ENCODE measurements around the gene NANS. TPM values are rescaled to one million over a fixed set of nuclear protein-coding genes. Genes with fewer than 3 reads are reported as not detected.
"Not testable (repeated sequence)": the region's sequence is repeated elsewhere in the genome, so short reads cannot be mapped to it uniquely, and the experiment has no call there.

Gene NANS
- total RNA-seq, 2 donors from 2014 or later: 223 to 254 TPM

DNA sequence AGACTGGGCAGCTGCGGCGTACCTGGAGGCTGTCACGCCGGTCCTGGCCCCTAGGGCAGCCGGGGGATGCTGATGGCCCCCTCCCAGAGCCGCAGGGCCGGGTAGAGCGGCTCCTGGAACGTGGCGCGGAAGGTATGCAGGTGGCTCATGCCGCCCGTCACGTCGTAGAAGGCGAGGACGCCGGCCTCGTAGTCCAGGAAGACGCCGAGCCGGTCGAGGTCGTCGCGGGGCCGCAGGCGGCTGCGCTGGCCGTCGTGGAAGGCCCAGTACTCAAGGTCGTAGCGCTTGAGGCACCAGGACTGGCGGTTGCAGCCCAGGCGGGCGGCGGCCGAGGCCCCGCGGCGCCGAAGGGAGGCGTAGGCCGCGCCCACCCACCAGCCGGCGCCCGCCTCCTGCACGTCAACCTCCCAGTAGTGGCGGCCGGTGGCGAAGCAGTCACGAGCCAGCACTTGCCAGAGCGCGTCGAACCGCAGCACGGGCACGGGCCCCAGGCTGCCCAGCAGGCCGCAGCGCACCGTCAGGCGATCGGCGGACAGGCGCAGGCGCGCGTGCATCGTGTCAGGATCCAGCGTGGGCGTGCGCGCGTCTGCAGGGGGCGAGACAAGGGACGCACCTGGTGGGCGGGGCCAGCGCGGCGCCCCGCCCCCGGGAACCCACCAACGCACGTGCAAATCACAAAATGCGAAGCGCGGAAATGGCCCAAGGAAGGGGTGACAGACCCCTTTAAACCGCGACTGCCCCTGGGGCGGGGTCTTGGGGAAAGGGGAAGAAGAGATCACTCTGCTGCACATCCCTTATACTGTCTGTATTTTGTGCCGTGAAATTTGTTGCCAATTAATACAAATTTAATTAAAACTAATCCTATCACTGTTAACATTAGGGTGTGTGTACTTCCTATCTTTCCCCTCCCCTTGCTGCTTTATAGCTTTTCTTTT lies 31.2 kb downstream of the NANS start:
- no peak for TF ChIP-seq CTCF (IDR thresholded peaks at IDR 0.05)
- no peaks in the 10 kb centered on the region for H3K9me3 ChIP-seq
- no peaks in the 10 kb centered on the region for H3K4me1 ChIP-seq
- H3K4me3 ChIP-seq: no peak overlapping the region
- DNase-seq: no peak
- H3K9ac ChIP-seq (ENCODE audit: low read depth in 2 of 2, low read length in 2 of 2): peak overlapping the region in 1 of 2 donors; percentile 7
- no peak overlapping the region for H3K27ac ChIP-seq
- intact Hi-C loops (cut with DNase I): no loop called here
- no peaks in the 10 kb centered on the region for H3K36me3 ChIP-seq
- H3K27me3 ChIP-seq: no peaks in the 10 kb centered on the region

DNA sequence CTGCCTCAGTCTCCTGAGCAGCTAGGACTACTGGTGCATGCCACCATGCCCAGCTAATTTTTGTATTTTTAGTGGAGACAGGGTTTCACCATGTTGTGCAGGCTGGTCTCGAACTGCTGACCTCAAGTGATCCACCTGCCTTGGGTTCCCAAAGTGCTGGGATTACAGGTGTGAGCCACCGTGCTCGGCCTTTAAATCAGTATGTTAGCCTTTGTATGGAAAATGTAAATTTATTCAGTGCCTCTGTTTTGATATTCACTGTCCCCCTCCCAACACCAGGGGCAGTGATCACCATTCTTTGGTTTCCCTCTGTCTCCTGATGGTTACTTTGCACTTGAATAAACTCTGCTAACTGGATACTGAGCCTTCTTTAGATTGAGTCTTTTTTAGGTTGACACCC lies 34.1 kb downstream of the NANS start:
- H3K4me3 ChIP-seq; H3K9me3 ChIP-seq; H3K9ac ChIP-seq (ENCODE audit: low read depth in 2 of 2, low read length in 2 of 2); H3K27me3 ChIP-seq; H3K36me3 ChIP-seq; intact Hi-C loops (cut with DNase I); DNase-seq; H3K27ac ChIP-seq; H3K4me1 ChIP-seq: not testable (repeated sequence)

DNA sequence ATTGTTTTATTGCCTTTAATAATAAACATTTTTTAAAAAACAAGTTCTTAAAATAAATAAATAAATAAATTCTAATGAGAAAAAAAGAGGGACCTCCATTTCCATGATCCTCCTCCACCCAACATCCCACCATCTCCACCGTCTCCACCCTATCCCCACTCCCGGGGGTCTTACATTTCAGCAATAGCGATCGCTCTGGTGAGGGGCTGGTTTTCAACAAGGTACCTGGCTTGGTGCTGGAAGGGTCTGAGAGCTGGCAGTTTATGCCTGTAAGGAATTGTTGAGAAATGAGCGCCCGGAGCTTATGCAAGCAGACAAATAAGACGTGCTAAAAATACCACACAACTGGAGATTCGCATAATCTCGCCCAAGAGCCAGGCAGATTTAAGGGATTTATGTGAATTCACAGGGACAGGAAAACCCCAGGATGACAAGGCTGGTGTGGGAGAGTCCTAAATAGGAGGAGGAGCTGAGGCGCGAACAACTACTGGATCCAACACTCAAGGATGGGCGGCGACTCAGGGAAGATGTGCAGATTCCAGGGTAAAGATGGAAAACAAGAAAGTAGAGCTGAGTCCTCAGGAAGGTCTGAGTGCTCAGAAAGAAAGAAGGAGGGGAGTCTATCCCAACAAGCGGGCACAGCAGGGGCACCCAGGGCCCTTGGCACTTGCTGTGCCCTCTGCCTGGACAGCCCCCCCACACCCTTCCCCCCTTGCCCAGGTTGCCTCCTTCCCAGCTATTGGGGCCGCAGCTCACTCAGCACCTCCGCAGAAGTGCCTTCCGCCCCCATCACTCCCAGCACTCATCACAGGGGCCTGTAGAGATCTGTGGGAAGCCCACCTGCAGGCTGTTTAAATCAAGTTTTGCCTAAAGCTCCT lies 35.4 kb downstream of the NANS start:
- Histone ChIP-seq H3K27me3 (no peaks in the 10 kb centered on the region), H3K9me3 (no peaks in the 10 kb centered on the region), H3K9ac (ENCODE audit: low read depth in 2 of 2, low read length in 2 of 2) (peak overlapping the region in 1 of 2 donors; percentile 2), H3K4me1 (no peaks in the 10 kb centered on the region), H3K4me3 (no peak overlapping the region), H3K36me3 (no peaks in the 10 kb centered on the region), H3K27ac (no peak overlapping the region)
- DNase-seq: no peak
- TF ChIP-seq CTCF (IDR thresholded peaks at IDR 0.05): no peak
- intact Hi-C loops (cut with DNase I): no loop called here

DNA sequence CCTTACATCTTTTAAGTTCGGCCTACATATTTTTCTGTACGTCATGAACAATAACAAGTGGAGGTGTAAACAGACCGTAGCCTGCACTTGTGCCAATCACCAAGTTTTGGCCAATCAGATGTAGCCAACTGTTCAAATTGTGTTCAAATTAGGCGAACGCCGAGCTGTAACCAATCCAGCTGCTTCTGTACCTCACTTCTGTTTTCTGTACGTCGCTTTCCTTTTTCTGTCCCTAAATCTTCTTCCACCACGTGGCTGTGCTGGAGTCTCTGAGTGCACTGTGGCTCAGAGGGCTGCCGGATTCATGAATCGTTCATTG lies 36.0 kb downstream of the NANS start:
- no peak overlapping the region for H3K9ac ChIP-seq (ENCODE audit: low read depth in 2 of 2, low read length in 2 of 2)
- intact Hi-C loops (cut with DNase I): no loop called here
- DNase-seq: no peak
- H3K9me3 ChIP-seq: no peaks in the 10 kb centered on the region
- H3K27ac ChIP-seq: no peak overlapping the region
- H3K27me3 ChIP-seq: no peaks in the 10 kb centered on the region
- no peaks in the 10 kb centered on the region for H3K4me1 ChIP-seq
- no peak overlapping the region for H3K4me3 ChIP-seq
- TF ChIP-seq CTCF (IDR thresholded peaks at IDR 0.05): no peak
- no peaks in the 10 kb centered on the region for H3K36me3 ChIP-seq

DNA sequence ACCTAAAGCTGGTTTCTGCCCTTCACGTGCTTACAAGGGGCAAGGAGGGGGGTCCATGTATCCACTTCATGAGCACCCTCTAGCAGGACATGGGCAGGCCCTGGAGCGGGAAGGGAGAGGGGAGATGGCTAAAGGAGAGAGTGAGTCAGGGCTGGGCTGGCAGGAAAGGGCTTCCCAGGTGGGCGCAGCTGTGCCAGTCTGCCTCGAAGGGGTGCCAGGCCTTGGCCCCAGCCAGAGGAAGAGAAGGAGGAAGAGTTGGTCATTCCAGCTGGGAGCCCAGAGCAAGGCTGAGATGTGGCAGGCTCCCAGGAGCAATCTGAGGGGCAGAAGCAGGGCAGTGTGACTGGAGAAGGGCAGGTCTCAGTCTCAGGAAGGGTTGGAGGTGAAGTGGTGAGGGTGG lies 37.8 kb downstream of the NANS start:
- Histone ChIP-seq H3K36me3 (no peaks in the 10 kb centered on the region), H3K4me1 (no peaks in the 10 kb centered on the region), H3K9ac (ENCODE audit: low read depth in 2 of 2, low read length in 2 of 2) (no peak overlapping the region), H3K27me3 (no peaks in the 10 kb centered on the region), H3K9me3 (no peaks in the 10 kb centered on the region), H3K4me3 (no peak overlapping the region), H3K27ac (no peak overlapping the region)
- no peak for TF ChIP-seq CTCF (IDR thresholded peaks at IDR 0.05)
- intact Hi-C loops (cut with DNase I): no loop called here
- DNase-seq: no peak

All from colonic mucosa (tissue), 4 donors.